HG03442 (cell line): ENCODE measurements around the gene DLEU7.
A peak's percentile ranks its signal among the peaks of the same experiment; 100 is the strongest.

Source experiments
- ATAC-seq: cut with Tn5 transposase; IDR thresholded peaks from one replicate; pipeline ENCODE4 v1.9.1; 2021; ENCODE audit warnings: mild to moderate bottlenecking, moderate library complexity; ENCODE audit not compliant: unreplicated experiment

Gene DLEU7

GRCh38 chr13:50844084-50844875, 788 bp upstream of the DLEU7 start:
- ATAC-seq = no peak

DNA sequence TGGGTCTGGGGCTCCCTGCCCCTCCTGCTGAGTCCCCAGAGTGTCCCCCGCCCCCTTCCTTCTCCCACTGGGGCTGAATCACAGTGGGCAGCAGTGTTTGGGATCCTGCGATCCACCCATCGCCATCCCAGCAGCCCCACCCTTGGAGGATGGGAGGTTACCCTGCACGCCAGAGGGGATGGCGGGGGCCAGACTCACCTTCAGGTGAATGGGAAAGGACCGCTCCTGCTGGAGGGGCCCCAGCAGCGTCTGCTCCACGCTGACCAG, 569 bp downstream of the DLEU7 start:
- ATAC-seq = no peak

DNA sequence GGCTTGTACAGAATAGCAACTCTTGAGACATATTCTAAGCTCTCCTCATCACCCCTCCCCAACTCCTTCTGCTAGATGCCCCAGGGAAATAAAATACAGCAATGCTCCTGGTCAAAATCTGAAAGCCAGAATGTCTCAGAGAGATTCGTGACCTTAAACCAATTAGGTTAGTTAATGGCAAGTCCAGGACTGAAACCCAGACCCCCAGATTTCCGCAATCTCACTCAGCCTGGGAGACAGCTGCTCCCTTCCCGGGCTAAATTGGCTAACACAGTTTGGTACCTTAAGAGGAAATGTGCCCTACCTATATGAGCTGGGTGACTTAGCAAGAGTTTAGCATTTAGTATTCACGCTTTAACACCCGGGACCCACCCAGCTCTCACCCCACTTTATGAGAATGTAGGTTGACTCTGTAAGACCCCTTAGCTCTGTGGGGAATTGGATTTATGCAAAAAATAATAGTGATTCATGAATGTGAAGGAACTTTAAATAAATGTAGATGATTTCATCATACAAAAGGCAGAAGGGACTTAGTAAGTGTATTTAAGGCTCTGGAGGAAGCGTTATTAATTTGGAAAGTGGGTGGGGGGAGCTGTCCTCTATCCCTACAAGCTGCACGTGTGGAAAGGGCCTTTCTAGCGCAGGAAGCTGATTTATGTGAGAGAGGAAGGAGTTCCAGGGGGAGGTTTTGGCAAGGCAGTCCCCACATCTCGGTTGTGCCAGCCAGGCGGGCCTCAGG, 1.1 kb downstream of the DLEU7 start:
- no peak for ATAC-seq

DNA sequence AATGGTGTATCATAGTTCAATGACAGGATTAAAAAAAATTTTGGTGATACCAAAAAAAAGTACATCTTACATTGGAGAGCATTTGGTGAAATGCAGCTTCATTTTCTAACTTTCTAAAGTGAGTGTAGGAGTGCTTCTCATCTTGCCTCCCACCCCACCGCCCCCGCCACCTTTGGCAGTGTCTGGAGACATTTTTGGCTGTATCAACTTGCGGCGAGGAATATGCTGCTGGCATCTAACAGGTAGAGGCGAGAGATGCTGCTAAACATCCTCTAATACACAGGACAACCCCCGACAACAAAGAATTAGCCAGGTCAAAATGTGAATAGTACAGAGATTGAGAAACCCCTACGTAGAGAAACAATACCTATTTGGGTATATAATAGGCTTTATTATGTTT, 1.7 kb downstream of the DLEU7 start:
- ATAC-seq = no peak

DNA sequence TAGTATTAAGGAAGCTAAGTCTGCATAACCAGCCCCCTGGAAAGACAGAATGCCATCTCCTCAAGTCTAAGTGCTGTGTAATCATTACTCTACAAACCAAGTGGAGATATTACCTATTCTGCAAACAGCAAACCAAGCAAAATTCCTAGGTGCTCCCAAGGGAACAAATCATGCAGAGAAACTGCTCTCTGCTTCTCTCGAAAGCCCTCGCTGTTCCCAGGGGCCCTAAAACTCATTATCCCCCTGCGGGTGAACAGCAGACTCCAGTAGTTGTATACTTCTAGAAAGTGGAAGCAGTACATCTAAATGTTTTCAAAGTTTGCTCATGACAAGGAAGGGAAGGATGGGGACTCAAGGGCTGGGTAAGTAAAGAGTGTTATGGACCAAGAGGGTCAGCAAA, 3.2 kb downstream of the DLEU7 start:
- no peak for ATAC-seq

- ATAC-seq = no peak
Measured at GRCh38 chr13:50839828-50840227, 3.7 kb downstream of the DLEU7 start.

- ATAC-seq = no peak
Measured at GRCh38 chr13:50838701-50839100, 4.8 kb downstream of the DLEU7 start.

DNA sequence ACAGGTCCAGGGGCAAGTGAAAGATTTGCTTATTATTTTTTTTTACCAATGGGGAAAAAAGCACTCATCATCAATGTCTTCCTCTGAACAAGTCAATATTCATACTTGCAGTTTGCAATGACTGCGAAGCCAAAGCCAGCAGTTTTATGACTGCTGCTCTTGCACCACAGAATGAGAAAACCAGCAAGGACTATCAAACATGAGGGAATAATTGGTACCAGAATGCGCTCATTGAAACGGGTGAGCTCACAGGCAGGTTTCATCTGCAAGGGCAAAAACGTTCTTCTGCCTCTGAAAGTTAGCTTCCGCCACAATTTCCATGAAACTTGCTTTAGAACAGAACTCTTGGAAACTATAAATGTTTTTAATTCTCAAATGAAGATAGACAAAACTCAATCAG, 5.5 kb downstream of the DLEU7 start:
- ATAC-seq = no peak

GRCh38 chr13:50831512-50831911, 12.0 kb downstream of the DLEU7 start:
- peak; percentile 52 for ATAC-seq

DNA sequence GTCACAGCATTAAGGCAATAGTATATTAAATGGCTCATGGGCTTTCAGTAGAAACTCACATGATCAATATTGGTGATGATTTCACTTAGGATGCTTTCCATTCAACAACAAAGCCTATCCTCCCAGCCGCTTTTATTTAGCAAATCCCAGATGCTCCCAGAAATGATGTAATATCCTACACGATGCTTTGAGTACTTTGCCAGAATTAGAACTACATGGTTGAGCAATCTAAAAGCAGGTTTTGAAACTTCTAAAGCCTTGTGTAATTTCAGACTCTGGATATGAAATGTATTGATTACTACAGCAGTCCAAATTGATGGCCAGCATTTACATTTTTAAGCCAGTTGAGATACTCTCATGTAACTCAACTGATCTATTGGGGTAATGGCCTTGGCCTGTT, 13.6 kb downstream of the DLEU7 start:
- ATAC-seq = no peak

DNA sequence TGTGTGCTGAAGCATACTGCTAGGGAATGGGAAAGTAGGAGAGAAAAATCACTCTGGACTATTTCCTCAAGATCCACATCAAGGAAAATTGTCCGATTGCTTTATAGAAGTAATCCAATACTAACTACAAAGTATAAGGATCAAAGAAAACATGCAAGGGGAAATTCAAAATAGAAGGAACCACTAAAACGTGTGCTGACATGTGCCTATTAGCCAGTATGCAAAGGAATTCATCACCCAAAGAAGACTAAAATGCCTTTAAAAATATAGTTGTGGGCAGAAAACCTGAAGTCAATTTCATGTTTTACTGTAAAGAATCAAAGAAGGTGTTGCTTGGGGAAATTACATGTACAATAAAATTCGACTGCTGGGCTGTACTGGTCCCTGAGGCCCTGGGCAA, 14.3 kb downstream of the DLEU7 start:
- ATAC-seq = no peak

DNA sequence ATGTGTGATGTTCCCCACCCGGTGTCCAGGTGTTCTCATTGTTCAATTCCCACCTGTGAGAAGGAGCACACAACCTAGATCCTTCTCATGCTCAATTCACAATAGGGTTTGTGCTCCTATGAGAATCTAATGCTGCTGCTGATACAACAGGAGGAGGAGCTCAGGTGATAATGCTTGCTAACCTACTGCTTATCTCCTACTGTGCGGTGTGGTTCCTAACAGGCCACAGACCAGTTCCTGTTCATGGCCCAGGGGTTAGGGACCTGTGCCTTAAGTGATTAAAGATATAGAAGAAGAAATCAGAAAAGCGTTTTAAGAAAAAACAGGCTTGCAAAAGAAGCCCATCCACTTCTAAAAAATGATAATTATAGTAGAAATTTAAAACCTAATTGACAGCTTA, 17.5 kb downstream of the DLEU7 start:
- ATAC-seq = no peak

GRCh38 chr13:50812242-50812641, 31.2 kb downstream of the DLEU7 start:
- no peak for ATAC-seq

DNA sequence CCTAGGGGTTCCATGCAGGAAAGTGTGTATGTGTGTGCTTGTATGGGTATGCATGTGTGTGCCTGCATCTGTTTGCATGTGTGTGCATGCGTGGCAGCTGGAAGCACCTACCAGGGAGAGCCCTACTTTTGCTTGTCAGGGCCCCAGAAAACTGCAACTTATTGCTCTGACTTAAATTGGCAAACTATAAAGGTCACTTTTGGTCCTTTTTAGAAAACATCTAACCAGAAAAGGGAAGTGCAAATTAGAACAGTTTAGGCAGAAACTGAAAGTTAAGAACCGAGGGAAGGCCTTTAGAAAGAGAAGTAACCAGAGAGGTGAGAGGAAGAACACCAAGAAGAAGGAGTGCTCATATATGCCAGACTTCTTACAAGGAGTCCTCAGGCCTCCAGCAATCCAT, 32.5 kb downstream of the DLEU7 start:
- peak; percentile 89 for ATAC-seq

GRCh38 chr13:50810468-50810867, 33.0 kb downstream of the DLEU7 start:
- no peak for ATAC-seq

DNA sequence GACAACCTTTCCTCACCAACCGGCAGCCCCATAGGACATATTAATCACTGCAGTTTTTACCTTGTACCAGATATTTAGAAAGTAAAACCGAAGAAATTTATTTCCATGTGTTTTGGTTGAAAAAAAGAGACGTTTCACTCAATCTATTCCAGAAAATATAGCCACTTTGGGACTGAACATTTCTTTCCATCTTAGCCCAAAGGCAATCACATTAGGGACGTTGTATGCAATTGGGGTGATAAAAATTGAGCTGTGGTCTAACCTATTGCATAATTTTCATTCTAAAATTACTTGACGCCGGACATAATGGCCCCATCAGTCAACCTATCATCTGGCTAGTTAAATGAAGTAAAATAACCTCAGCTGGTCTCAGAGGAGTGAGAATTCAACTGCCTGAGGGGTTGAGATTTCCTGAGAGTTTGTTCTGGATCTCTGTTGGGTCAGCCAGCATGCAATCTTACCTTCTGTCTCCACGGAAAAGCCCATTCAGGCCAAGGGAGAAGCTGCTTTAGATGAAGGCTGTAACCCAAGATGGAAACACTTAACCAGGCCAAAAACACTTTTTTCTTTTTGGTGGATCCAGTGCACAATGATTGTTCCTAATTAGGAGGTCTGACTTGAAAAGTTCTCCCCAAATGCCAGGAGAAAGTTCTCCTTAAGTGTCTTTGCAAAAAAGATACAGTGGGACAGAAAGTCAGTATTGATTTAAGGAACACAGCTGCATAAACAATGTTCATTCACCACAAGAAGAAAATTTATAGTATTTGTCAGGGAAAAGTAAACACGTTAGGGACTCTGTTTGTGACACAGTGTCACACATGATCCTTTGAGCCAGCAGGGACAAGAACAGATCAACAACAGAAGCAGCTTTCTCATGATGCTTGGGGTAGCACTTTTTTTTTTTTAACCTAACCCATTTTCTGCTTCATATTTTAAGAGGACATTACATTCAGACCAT, 34.1 kb downstream of the DLEU7 start:
- ATAC-seq = no peak

DNA sequence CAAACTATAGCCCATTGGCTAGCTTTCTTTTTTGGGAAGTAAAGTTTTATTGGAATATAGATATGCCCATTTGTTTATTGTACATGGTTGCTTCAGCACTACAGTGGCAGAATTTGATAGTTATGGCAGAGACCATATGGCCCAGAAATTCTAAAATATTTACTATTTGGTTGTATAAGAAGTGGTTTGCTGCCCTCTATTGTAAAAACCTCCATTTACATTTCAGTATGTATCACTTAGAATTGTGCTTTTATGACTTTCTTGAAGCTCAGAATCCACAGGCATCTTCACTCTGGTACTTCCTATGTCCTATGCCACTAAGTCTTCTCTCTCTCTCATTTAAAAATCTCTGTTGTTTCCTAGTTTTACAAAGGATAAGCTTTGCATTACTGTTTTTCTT, 37.7 kb downstream of the DLEU7 start:
- no peak for ATAC-seq

DNA sequence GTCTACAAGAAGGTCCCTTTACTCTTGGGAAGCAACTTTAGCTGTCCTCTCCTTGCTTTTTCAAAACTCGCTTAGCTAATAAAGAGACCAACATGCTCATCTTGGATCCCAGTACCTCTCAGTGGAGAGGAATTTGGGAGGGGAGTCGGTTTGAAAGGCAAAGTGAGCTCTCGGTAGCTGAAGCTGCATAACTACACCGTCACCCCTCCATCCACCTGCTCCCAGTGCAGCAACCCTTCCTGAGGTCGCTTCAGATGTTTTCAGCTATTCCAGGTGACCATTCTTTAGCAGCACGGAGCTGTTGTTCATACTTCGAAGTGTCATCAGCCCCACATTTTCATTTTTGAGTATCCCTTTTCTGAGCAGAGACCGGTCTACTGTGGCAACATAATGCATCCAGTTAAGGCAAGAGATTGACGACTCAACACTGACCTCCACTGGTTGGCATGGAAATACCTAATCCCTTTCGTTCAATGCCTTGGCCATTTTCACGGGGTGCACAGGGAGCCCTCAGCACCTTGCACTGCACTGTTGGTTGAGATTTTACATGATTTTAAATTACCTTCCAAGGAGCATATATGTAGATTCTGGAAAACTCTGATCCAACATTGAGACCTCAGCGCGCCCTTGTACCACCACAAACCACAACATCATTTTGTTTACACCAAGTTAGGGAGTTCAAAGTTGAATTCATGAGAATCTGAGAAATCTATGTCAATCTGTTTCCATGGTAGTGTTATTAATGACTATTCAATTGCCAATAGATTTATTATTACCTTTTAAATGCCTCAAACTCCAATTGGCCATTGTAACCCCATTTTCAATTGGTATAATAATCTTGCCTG, 42.2 kb downstream of the DLEU7 start:
- peak; percentile 74 for ATAC-seq

DNA sequence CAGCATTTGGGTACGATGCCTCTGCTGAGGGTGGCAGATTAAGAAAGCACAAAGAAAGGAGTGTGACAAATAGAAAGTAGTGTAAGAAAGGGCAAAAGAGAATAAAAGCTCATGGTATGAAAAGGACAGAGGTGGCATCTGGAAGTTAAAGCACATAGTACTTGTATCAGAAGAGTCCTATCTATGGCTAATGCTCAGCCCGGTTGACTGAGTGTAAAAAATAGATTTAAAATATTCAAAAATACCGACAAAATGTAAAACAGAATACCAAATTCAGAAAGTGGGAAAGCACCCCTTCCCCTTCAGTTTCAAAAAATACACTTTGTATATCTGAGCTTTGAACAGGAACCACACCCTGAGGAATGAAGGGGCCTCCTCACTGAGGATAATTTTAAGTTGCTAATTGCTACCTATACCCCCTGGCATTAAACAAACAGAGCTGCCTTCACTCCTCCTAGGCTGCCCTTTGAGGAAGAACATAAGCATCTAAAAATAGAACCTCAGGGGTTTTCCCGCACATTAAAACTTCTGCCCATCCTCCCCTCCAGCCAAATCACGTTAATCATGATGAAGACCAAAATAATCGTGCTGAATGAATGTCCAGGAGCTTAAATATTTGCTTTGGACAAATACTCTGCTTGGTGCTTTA, 43.3 kb downstream of the DLEU7 start:
- no peak for ATAC-seq

- ATAC-seq = no peak
Measured at GRCh38 chr13:50798923-50799322, 44.6 kb downstream of the DLEU7 start.
